GM10248 (cell line): ENCODE results near the gene GNB1.

Experiments used
- CTCF ChIA-PET: fragments of 300-600 bp; sonication (Branson Sonifier 250); formaldehyde crosslinking; extraction: SDS; loops from one replicate; lab custom pipeline; 2021; ENCODE audit warnings: antibody characterized with exemption; lab: Yijun Ruan, JAX
- POLR2A ChIA-PET: fragments of 350-650 bp; sonication (Branson Sonifier 250); formaldehyde crosslinking; extraction: SDS; loops from one replicate; lab custom pipeline; 2020; ENCODE audit warnings: antibody characterized with exemption; lab: Yijun Ruan, JAX
- DNase-seq: peaks from one replicate; pipeline ENCODE4 v3.0.0; 2012; ENCODE audit errors: extremely low spot score
- CTCF ChIP-seq: IDR thresholded peaks from 2 replicates; pipeline ENCODE4 v1.5.1; 2012; ENCODE audit warnings: mild to moderate bottlenecking, low read depth; ENCODE audit errors: extremely low read depth, missing control alignments, control extremely low read depth

GNB1 gene

GRCh38 chr1:1926886-1927660, 36.2 kb upstream of the GNB1 start:
- POLR2A ChIA-PET = no interaction called here
- CTCF ChIA-PET = no interaction called here

GRCh38 chr1:1926346-1926811, 35.5 kb upstream of the GNB1 start:
- TF ChIP-seq CTCF = no peak
- POLR2A ChIA-PET = no interaction called here
- CTCF ChIA-PET = no interaction called here
- no peak for DNase-seq

More at GRCh38 chr1:1926886-1927660, 36.2 kb upstream of the GNB1 start:
- TF ChIP-seq CTCF = no peak
- DNase-seq = no peak

GRCh38 chr1:1925437-1926345, 34.8 kb upstream of the GNB1 start:
- CTCF ChIA-PET = no interaction called here
- no peak for TF ChIP-seq CTCF
- POLR2A ChIA-PET = no interaction called here
- no peak for DNase-seq

- ChIA-PET POLR2A (no interaction called here), CTCF (no interaction called here)
- DNase-seq = no peak
- TF ChIP-seq CTCF = no peak
These were observed 34.0 kb upstream of the GNB1 start for GRCh38 chr1:1924849-1925248.

GRCh38 chr1:1924386-1924785, 33.5 kb upstream of the GNB1 start:
- POLR2A ChIA-PET = interaction anchor here (0.6 kb wide), 1 partner anchor 690 kb away, joined by 3 read pairs; no protein-coding TSS in a partner anchor
- no peak for TF ChIP-seq CTCF
- DNase-seq = no peak
- CTCF ChIA-PET = interaction anchor here (0.8 kb wide), 1 partner anchor 120 kb away, joined by 3 read pairs; no protein-coding TSS in a partner anchor

- no peak for TF ChIP-seq CTCF
- ChIA-PET POLR2A (no interaction called here), CTCF (interaction anchor here (0.8 kb wide), 1 partner anchor 122 kb away, joined by 3 read pairs; no protein-coding TSS in a partner anchor)
- DNase-seq = no peak
These were observed 32.3 kb upstream of the GNB1 start for GRCh38 chr1:1922956-1923833.
